Activated T-helper 1 cell treated with anti-CD3 and anti-CD28 coated beads, Interleukin-12 subunit alpha, Interleukin-12 subunit beta, Interleukin-2, Interleukin-4 antibody, amounts not matched to agents 30 ng/mL and 10 ng/mL and 1 ng/mL, durations not matched to agents 14 hours and 24 hours and 36 hours (primary cell): ENCODE results near the gene MZB1. TPM values are rescaled to one million over a fixed set of nuclear protein-coding genes. Genes with fewer than 3 reads are reported as not detected.
"Not testable (repeated sequence)": the region's sequence is repeated elsewhere in the genome, so short reads cannot be mapped to it uniquely, and the experiment has no call there.

Experiments
- DNase-seq: peaks from one replicate; pipeline ENCODE4 v3.0.0; 2021; ENCODE audit warnings: low spot score
- H3K27ac Mint-ChIP-seq: one replicate; pipeline ENCODE4 v1.8.0; 2021; ENCODE audit warnings: mild to moderate bottlenecking, mixed read lengths
- H3K27me3 Mint-ChIP-seq: one replicate; pipeline ENCODE4 v1.8.0; 2022; ENCODE audit warnings: mild to moderate bottlenecking, moderate library complexity, mixed read lengths; ENCODE audit not compliant: insufficient read depth
- H3K36me3 Mint-ChIP-seq: one replicate; pipeline ENCODE4 v1.8.0; 2021; ENCODE audit warnings: low read depth, mixed read lengths
- H3K4me1 Mint-ChIP-seq: one replicate; pipeline ENCODE4 v1.8.0; 2021; ENCODE audit warnings: low read depth, mixed read lengths
- H3K4me3 Mint-ChIP-seq: one replicate; pipeline ENCODE4 v1.8.0; 2021; ENCODE audit warnings: mild to moderate bottlenecking, moderate library complexity, mixed read lengths
- H3K9me3 Mint-ChIP-seq: one replicate; pipeline ENCODE4 v1.8.0; 2021; ENCODE audit warnings: mixed read lengths
- intact Hi-C: fragments of 100-400 bp; cut with micrococcal nuclease; formaldehyde crosslinking; loops from one replicate; pipeline ENCODE4 v1.15.1; 2024
- total RNA-seq: library from RNA; stranded (reverse); gene quantifications from 2 replicates; pipeline ENCODE4 v1.2.3, GENCODE V29; 2022

Gene MZB1
- total RNA-seq, 1 donor from 2014 or later = 38.8 TPM

GRCh38 chr5:139417214-139417613 is 27.5 kb upstream of the MZB1 start:
- H3K27ac Mint-ChIP-seq = peak overlapping the region; percentile 94
- H3K4me1 Mint-ChIP-seq = peaks cover 61% of the 10 kb centered on the region
- peaks cover 43% of the 10 kb centered on the region for H3K36me3 Mint-ChIP-seq
- no peaks in the 10 kb centered on the region for H3K9me3 Mint-ChIP-seq
- intact Hi-C loops = loop anchor here (10.0 kb wide), 1 partner anchor 328 kb away; no protein-coding TSS in a partner anchor
- no peak overlapping the region for H3K4me3 Mint-ChIP-seq
- no peaks in the 10 kb centered on the region for H3K27me3 Mint-ChIP-seq
- DNase-seq = no peak

GRCh38 chr5:139416651-139417050 is 26.9 kb upstream of the MZB1 start:
- Mint-ChIP-seq H3K4me1 (peaks cover 64% of the 10 kb centered on the region), H3K4me3 (no peak overlapping the region), H3K27ac (peak overlapping the region; percentile 94), H3K27me3 (no peaks in the 10 kb centered on the region), H3K9me3 (no peaks in the 10 kb centered on the region), H3K36me3 (peaks cover 46% of the 10 kb centered on the region)
- intact Hi-C loops = loop anchor here (10.0 kb wide), 1 partner anchor 328 kb away; no protein-coding TSS in a partner anchor
- DNase-seq = no peak

GRCh38 chr5:139415869-139416268 is 26.2 kb upstream of the MZB1 start:
- H3K36me3 Mint-ChIP-seq = peaks cover 46% of the 10 kb centered on the region
- no peaks in the 10 kb centered on the region for H3K27me3 Mint-ChIP-seq
- H3K27ac Mint-ChIP-seq = peak overlapping the region; percentile 94
- H3K9me3 Mint-ChIP-seq = no peaks in the 10 kb centered on the region
- no peak for DNase-seq
- peaks cover 69% of the 10 kb centered on the region for H3K4me1 Mint-ChIP-seq
- H3K4me3 Mint-ChIP-seq = peak overlapping the region; percentile 73
- intact Hi-C loops = loop anchor here (1.0 to 10.0 kb wide), 10 partner anchors 12 to 329 kb away; partner anchors contain the start of genes DNAJC18, SPATA24 and UBE2D2

GRCh38 chr5:139415221-139415861 is 25.6 kb upstream of the MZB1 start:
- Mint-ChIP-seq H3K9me3 (no peaks in the 10 kb centered on the region), H3K4me1 (peaks cover 69% of the 10 kb centered on the region), H3K4me3 (peak overlapping the region; percentile 73), H3K27ac (peak overlapping the region; percentile 94), H3K36me3 (peaks cover 44% of the 10 kb centered on the region), H3K27me3 (no peaks in the 10 kb centered on the region)
- intact Hi-C loops = loop anchor here (1.0 to 10.0 kb wide), 10 partner anchors 11 to 329 kb away; partner anchors contain the start of genes DNAJC18, SPATA24 and UBE2D2
- no peak for DNase-seq

GRCh38 chr5:139414581-139415130 is 24.9 kb upstream of the MZB1 start:
- H3K27me3 Mint-ChIP-seq = no peaks in the 10 kb centered on the region
- no peaks in the 10 kb centered on the region for H3K9me3 Mint-ChIP-seq
- peaks cover 72% of the 10 kb centered on the region for H3K4me1 Mint-ChIP-seq
- peak overlapping the region; percentile 94 for H3K27ac Mint-ChIP-seq
- intact Hi-C loops = loop anchor here (1.0 to 10.0 kb wide), 10 partner anchors 10 to 330 kb away; partner anchors contain the start of genes DNAJC18, SPATA24 and UBE2D2
- peak overlapping the region; percentile 73 for H3K4me3 Mint-ChIP-seq
- no peak for DNase-seq
- H3K36me3 Mint-ChIP-seq = peaks cover 41% of the 10 kb centered on the region

- H3K4me1 Mint-ChIP-seq = peaks cover 73% of the 10 kb centered on the region
- peak overlapping the region; percentile 94 for H3K27ac Mint-ChIP-seq
- H3K27me3 Mint-ChIP-seq = no peaks in the 10 kb centered on the region
- peak overlapping the region; percentile 61 for H3K4me3 Mint-ChIP-seq
- no peak for DNase-seq
- intact Hi-C loops = loop anchor here (2.0 to 10.0 kb wide), 3 partner anchors 99 to 331 kb away; no protein-coding TSS in a partner anchor
- peaks cover 37% of the 10 kb centered on the region for H3K36me3 Mint-ChIP-seq
- H3K9me3 Mint-ChIP-seq = no peaks in the 10 kb centered on the region
Measured at GRCh38 chr5:139413963-139414362, 24.2 kb upstream of the MZB1 start.

- H3K27me3 Mint-ChIP-seq = no peaks in the 10 kb centered on the region
- H3K9me3 Mint-ChIP-seq = no peaks in the 10 kb centered on the region
- intact Hi-C loops = loop anchor here (10.0 kb wide), 1 partner anchor 332 kb away; no protein-coding TSS in a partner anchor
- H3K27ac Mint-ChIP-seq = peak overlapping the region; percentile 94
- H3K36me3 Mint-ChIP-seq = peaks cover 30% of the 10 kb centered on the region
- no peak for DNase-seq
- H3K4me3 Mint-ChIP-seq = no peak overlapping the region
- H3K4me1 Mint-ChIP-seq = peaks cover 66% of the 10 kb centered on the region
Measured at GRCh38 chr5:139413153-139413552, 23.4 kb upstream of the MZB1 start.

DNA sequence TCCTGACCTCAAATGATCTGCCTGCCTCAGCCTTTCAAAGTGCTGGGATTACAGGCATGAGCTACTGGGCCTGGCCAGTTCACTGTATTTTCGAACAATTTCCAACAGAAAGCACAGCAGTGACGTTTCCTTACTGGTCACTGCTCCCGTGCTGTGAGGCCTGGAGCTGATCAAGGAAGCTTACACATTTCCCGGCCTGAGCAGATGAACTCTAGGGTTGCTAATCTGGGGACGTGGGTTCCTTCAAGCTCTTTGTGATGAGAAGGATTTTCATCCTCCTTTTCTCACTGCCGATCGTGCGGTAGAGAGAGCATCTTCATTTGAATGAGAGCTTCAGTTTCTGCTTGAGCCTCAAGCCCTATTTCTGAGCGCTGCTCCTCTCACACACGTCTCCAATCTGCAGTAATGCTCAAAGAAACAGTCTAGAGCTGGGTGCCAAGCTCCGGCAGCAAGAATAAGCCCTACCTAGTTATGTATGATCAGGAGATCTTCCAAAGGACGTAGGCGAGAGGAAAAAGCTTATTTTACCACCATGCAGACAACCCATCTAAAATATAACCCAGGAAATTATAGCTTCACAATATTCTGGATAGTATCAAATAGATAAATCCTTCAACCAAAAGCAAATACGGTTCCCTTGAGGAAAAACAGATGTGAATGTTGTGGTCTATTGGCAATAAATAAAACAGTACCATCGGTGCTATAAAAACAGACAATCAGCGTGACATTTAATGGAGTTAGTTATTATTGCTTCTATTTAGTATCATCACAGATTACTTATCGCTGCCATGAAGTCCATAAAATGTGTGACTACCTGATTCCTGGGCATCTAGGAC is 21.5 kb upstream of the MZB1 start:
- intact Hi-C loops = loop anchor here (10.0 kb wide), 1 partner anchor 334 kb away; no protein-coding TSS in a partner anchor
- Mint-ChIP-seq H3K27ac (no peak overlapping the region), H3K4me3 (no peak overlapping the region), H3K4me1 (peaks cover 67% of the 10 kb centered on the region), H3K9me3 (no peaks in the 10 kb centered on the region), H3K27me3 (no peaks in the 10 kb centered on the region), H3K36me3 (peaks cover 30% of the 10 kb centered on the region)
- DNase-seq = no peak

- Mint-ChIP-seq H3K27me3 (no peaks in the 10 kb centered on the region), H3K4me3 (no peak overlapping the region), H3K36me3 (peaks cover 30% of the 10 kb centered on the region), H3K9me3 (no peaks in the 10 kb centered on the region), H3K27ac (no peak overlapping the region), H3K4me1 (peaks cover 58% of the 10 kb centered on the region)
- intact Hi-C loops = loop anchor here (10.0 kb wide), 1 partner anchor 334 kb away; no protein-coding TSS in a partner anchor
- no peak for DNase-seq
Measured at GRCh38 chr5:139410121-139410992, 20.6 kb upstream of the MZB1 start.

DNA sequence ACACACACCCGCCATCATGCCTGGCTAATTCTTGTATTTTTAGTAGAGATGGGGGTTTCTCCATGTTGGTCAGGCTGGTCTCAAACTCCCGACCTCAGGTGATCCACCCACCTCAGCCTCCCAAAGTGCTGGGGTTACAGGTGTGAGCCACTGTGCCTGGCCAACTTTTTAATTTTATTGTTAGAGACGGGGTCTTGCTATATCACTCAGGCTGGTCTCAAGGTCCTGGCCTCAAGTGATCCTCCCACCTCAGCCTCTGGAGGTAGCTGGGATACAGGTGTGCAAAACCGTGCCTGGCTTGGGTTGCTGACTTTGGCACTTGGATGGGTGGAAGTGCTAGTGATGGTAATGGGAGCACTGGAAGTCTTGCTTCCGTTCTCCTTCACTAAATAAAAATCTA is 19.4 kb upstream of the MZB1 start:
- H3K4me3 Mint-ChIP-seq, H3K27ac Mint-ChIP-seq, H3K9me3 Mint-ChIP-seq, H3K27me3 Mint-ChIP-seq, intact Hi-C loops, DNase-seq: not testable (repeated sequence)
- Mint-ChIP-seq H3K36me3 (peaks cover 25% of the 10 kb centered on the region), H3K4me1 (peaks cover 53% of the 10 kb centered on the region)

DNA sequence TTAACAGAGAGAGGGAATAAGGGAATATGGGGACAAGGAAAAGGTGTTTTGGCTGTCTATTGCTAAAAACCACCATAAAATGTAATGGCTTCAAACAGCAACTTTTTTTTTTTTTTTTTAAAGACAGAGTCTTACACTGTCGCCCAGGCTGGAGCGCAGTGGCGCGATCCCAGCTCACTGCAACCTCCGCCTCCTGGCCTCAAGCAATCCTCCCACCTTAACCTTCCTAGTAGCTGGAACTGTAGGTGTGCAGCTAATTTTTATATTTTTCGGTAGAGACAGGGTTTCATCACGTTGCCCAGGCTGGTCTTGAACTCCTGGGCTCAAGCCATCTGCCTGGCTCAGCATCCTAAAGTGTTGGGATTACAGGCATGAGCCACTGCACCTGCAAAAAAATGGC is 18.5 kb upstream of the MZB1 start:
- Mint-ChIP-seq H3K9me3 (no peaks in the 10 kb centered on the region), H3K27ac (no peak overlapping the region), H3K4me1 (peaks cover 53% of the 10 kb centered on the region), H3K27me3 (no peaks in the 10 kb centered on the region), H3K36me3 (peaks cover 17% of the 10 kb centered on the region), H3K4me3 (no peak overlapping the region)
- intact Hi-C loops = no loop called here
- DNase-seq = no peak

DNA sequence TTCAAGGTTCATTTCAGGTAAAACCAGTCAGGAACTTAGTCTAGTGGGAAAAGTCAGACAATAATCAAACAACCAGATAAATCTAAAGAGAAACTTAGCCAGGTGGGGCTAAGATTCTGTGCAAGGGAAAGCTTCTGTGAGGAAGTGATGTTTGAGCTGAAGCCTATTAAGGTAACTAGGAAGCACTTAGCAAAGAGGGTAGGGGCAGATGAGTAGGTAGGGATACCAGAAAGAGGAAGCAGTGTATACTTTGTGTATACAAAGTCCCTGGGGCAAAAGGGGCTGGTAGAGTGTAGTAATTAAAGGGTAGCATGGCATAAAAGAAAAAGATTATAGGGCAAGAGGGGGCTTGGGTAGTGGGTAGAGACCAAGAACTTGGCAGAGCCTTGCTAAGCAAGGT is 17.8 kb upstream of the MZB1 start:
- intact Hi-C loops = no loop called here
- Mint-ChIP-seq H3K36me3 (peaks cover 11% of the 10 kb centered on the region), H3K4me3 (no peak overlapping the region), H3K4me1 (peaks cover 53% of the 10 kb centered on the region), H3K27me3 (no peaks in the 10 kb centered on the region), H3K9me3 (no peaks in the 10 kb centered on the region), H3K27ac (no peak overlapping the region)
- no peak for DNase-seq
